DMS 273 (cell line): Measurements from ENCODE around the gene SVEP1.
A peak's percentile ranks its signal among the peaks of the same experiment; 100 is the strongest.
"Not testable (repeated sequence)": the region's sequence is repeated elsewhere in the genome, so short reads cannot be mapped to it uniquely, and the experiment has no call there.

ENCODE experiments used
- DNase-seq: peaks from one replicate; lab custom pipeline; 2025; ENCODE audit not compliant: unreplicated experiment; lab: John Stamatoyannopoulos, UW

Gene SVEP1

DNA sequence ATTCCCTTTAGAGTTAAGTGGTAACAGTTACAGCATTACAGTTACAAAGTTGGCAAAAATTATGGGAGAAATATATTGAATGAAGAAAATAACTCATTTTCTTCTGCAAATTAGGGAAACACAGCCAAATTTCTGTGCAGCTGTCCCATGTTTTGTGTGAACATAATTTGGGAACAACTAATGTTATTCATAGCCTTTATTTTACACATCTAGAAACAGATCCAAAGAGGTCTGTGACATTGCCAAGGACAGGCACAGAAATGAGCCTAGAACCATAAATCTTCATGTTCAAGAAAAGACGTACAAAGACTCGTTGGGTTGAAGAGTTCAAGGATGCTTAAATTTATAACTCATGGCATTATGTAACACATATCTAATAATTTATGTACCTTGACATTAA is 127.8 kb downstream of the SVEP1 start:
- DNase-seq, result no peak

GRCh38 chr9:110447476-110447875 is 132.1 kb downstream of the SVEP1 start:
- DNase-seq, result no peak

DNA sequence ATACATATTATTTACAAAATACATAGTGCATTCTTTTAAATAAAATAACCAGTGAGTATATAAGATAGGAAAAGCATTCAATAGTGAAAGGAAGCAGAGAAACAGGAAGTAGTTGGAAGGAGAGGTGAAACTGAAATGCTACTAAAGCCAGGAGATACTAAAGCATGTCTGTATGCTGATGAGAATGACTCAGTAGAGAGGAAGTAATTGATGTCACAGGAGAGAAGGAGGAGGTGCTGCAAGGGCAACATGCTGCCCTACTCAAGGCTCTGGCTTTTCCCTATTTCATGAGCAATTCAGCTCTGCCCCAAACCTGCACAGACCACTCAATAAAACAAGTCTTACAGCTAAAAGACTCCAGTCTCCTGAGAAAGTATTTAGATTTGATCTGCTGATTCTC is 133.4 kb downstream of the SVEP1 start:
- DNase-seq, result no peak

- DNase-seq, result no peak
Observed at GRCh38 chr9:110444911-110445310, 134.6 kb downstream of the SVEP1 start.

DNA sequence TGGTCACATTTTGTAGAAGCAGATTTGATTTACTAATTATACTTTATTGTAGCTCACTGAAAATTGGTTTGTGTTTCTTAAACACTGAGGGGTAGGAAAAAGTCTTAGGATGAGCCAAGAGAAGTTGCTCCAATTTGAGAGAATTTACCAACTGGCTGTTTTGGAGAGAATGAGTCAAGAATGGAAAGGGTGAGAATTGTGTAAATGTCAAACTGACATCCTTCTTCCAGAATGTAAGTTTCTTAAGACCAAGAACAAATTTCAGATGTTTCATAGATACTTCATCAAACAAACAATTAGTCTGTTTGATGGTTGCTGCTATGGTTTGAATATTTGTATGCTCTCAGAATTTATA is 135.7 kb downstream of the SVEP1 start:
- DNase-seq, result peak; percentile 28

GRCh38 chr9:110443146-110443865 is 136.2 kb downstream of the SVEP1 start:
- peak; percentile 94 for DNase-seq

GRCh38 chr9:110440796-110441195 is 138.7 kb downstream of the SVEP1 start:
- no peak for DNase-seq

DNA sequence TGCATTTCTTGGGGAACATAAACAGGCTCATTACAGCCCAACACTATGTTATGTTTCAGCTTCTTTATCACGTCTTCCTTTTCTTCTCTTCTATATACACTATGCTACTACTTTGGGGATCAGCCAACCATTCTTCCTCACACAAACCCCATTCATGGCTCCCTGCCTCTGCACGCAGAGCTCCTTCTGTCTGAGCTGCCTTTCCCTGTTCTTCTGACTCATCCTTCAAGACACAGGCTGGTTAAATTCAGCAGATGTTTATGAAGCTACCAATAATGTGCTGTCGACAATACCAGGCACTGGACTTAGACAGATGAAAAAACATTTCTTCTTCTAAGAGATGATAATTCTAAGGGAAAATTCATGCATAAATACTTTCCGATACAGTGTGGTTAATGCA is 139.4 kb downstream of the SVEP1 start:
- DNase-seq, result peak; percentile 9

DNA sequence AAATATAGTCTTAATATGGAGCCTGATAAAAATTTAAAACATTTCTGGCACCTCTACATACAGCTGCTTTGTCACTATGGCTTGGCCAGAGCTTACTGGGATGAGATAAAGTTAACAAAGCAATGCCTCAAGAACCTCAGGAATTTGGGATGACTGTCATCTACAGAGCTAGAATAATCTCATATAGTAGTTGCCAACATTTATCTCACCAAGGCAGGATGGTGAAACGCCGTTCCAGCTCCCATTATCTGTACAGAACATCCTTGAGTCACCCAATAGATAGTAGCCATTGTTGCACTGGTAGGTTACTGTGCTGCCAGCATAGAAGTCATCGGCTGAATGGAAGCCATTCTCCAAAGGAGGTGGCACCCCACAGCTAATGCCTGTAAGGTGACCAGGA is 147.3 kb downstream of the SVEP1 start:
- DNase-seq, result no peak

DNA sequence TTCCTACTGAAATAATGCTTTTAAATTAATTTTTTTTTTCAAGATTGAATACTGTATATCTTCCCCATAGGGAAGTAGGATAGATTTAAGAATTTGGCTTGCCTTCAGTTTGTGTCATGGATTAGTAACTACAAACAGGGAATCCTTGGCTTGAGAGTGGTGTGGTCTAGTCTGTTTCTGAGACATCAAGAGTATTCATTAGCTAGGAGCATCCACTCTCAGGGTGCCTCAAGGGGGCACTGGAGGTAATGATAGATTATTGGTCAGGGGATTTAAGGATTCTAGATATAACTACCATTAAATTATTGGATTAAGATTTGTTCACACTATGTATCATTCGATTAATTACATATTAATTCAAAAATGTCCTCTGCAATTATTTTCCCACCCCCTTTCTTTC is 150.1 kb downstream of the SVEP1 start:
- DNase-seq, result no peak

GRCh38 chr9:110427497-110428104 is 151.9 kb downstream of the SVEP1 start:
- DNase-seq, result peak; percentile 70

DNA sequence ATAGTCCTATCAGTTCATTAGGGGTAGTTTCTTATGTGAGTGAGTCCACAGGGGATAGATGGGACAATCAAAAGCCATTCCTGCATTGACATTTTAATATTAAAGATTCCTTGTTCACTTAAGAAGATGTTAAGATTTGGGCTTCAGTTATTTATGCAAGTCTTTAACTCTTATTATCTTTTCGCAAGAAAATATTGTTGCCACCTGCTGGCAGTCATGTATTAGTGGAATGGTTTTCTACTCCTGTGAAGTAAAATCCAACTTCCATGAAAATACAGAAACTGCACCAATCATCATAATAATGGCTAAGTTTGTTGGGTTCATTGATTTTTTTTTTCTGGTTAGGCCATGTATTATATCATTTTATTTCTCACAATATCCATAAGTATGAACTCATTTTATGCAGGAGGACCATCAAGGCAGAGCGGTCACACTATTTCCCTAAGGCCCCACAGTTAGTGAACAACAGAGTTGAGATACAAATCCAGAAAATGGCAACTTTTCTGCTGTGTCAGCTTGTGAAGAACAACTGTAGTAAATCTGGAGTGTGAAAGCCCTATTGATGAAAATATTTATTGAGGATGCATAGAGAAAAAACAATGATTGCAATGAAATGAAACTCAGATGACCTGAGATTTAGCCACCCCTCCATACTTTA is 153.4 kb downstream of the SVEP1 start:
- DNase-seq, result peak; percentile 37

DNA sequence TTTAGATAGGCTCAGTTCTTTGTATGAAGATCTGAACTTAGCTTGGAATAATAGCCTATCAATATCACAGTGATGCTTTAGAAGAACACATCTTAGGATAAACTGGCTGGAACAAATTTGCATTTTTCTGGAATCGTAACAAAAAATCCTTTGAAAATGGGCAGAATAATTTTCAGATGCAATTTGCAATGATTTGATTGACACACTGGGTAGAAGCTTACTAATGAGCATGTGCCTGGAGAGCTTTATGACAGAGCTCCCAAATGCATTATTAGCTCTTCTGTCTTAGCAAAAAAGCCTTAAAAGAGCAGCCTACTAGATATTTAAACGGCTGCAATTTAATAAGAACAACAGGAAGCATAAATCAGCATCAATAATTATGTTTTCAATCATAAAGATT is 165.1 kb downstream of the SVEP1 start:
- DNase-seq, result no peak

DNA sequence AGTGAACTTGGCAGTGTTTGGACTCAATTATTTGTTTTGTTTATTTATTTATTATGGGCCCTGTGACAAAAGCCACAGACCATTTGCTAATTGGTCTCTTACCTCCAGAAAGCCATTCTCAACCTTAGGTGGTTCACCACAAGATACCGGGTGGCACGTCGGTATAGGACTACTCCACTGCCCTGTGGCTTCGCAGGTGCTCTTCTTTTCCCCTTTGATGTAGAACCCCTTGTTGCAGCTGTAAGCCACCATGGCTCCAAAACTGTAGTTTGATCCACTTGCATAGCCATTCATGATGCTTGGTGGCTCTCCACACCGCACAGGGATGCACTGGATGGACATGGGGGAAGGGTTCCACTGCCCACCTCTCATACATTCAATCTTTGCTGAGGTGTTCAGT is 168.6 kb downstream of the SVEP1 start:
- DNase-seq, result no peak

GRCh38 chr9:110408598-110408997 is 170.9 kb downstream of the SVEP1 start:
- no peak for DNase-seq

GRCh38 chr9:110405858-110406443 is 173.6 kb downstream of the SVEP1 start:
- no peak for DNase-seq

- DNase-seq, result no peak
Observed at GRCh38 chr9:110404473-110404872, 175.1 kb downstream of the SVEP1 start.

- DNase-seq, result no peak
Observed at GRCh38 chr9:110399983-110400382, 179.6 kb downstream of the SVEP1 start.

DNA sequence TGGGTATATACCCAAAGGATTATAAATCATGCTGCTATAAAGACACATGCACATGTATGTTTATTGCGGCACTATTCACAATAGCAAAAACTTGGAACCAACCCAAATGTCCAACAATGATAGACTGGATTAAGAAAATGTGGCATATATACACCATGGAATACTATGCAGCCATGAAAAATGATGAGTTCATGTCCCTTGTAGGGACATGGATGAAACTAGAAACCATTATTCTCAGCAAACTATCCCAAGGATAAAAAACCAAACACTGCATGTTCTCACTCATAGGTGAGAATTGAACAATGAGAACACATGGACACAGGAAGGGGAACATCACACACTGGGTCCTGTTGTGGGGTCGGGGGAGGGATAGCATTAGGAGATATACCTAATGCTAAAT is 180.5 kb downstream of the SVEP1 start:
- not testable (repeated sequence) for DNase-seq

- DNase-seq, result no peak
Observed at GRCh38 chr9:110391826-110392485, 187.6 kb downstream of the SVEP1 start.

- no peak for DNase-seq
Observed at GRCh38 chr9:110389148-110389750, 190.3 kb downstream of the SVEP1 start.
